Measurements from ENCODE around the gene JAG2. TPM values are rescaled to one million over a fixed set of nuclear protein-coding genes. Genes with fewer than 3 reads are reported as not detected.

JAG2 gene
- total RNA-seq, 4 donors from 2014 or later: 5.4 to 29.9 (median 6.6) TPM

DNA sequence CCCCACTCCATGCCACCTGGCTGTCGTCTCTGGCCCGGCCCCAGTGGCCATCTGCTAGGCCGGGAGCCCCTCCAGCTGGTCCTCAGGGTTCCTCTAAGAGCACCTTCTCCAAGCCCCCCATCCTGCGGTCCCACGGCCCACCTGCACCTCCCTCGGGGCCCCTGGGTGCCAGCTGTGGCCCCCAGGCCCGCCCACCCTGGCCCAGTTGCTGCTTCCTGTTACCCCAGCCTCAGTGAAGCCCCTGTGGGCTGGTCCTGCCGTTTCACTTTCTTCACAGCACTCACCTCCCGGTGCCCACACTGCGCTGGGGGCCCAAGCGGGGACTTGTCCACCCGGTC lies 40.1 kb upstream of the JAG2 start:
- WGBS, 2 donors (ENCODE audit: low coverage in 1 of 2): 77% methylated on average over 12 of the region's 12 CpGs; no CpG with 5 or more reads in 1 of the 2 donors
- in situ Hi-C loops (cut with MboI; ENCODE audit: low pct_ligation_motif_present in 1 of 4, low pct_unique_long_range_greater_than_20kb in 1 of 4, low sequenced_read_pairs in 3 of 4): no loop called here
- Histone ChIP-seq H3K36me3 (no peaks in the 10 kb centered on the region), H3K27ac (no peak overlapping the region), H3K4me1 (peaks cover 0 to 19% (median 6%) of the 10 kb centered on the region in 4 donors), H3K4me3 (no peak overlapping the region), H3K9me3 (no peaks in the 10 kb centered on the region), H3K27me3 (no peaks in the 10 kb centered on the region)
- intact Hi-C loops (cut with DNase I; ENCODE audit: low total_unique reads): no loop called here
- DNase-seq: no peak
- TF ChIP-seq POLR2AphosphoS5 (IDR thresholded peaks at IDR 0.05): no peak
- TF ChIP-seq EP300 (IDR thresholded peaks at IDR 0.05; ENCODE audit: low read depth): no peak
- TF ChIP-seq POLR2A (IDR thresholded peaks at IDR 0.05): no peak
- TF ChIP-seq, protein P1, sequence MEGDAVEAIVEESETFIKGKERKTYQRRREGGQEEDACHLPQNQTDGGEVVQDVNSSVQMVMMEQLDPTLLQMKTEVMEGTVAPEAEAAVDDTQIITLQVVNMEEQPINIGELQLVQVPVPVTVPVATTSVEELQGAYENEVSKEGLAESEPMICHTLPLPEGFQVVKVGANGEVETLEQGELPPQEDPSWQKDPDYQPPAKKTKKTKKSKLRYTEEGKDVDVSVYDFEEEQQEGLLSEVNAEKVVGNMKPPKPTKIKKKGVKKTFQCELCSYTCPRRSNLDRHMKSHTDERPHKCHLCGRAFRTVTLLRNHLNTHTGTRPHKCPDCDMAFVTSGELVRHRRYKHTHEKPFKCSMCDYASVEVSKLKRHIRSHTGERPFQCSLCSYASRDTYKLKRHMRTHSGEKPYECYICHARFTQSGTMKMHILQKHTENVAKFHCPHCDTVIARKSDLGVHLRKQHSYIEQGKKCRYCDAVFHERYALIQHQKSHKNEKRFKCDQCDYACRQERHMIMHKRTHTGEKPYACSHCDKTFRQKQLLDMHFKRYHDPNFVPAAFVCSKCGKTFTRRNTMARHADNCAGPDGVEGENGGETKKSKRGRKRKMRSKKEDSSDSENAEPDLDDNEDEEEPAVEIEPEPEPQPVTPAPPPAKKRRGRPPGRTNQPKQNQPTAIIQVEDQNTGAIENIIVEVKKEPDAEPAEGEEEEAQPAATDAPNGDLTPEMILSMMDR (IDR thresholded peaks at IDR 0.05): no peak

DNA sequence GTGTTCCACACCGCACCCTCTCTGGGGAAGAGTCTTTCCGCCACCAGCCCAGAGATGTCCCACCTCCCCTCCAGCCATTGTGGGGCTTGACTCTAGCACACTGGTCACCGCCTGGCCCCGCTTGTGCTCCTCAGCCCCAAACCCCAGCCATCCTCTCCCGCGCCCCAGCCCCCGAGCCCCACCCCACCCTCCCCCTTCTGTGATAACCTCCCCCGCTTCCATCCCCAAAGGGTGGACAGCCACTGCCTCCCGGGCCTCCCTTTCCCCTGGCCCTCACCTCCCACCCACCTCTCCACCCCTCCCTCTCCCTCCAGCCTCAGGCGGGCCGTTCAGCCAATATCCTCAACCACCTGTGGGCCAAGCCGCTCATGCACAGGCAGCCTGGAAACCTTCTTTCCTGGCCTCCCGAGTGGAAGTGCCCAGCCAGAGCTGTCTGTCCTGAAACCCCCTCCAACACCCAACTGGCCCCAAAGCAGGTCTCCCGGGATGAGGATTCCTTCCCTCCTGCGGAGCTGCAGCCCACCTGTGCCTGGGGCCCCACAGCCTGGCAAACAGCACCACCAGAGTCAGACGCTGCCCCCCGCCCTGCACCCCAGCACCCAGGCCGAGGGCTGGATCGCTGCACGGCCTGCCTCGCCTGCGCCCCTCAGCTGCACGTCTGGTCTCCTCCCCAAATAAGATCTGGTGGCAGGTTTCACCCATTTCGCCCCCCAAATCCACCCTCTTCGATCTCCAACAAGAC lies 39.6 kb upstream of the JAG2 start:
- WGBS, 2 donors (ENCODE audit: low coverage in 1 of 2): 87 to 100% methylated on average over 5 to 23 of the region's 25 CpGs
- intact Hi-C loops (cut with DNase I; ENCODE audit: low total_unique reads): no loop called here
- no peaks in the 10 kb centered on the region for H3K27me3 ChIP-seq
- TF ChIP-seq POLR2AphosphoS5 (IDR thresholded peaks at IDR 0.05) (no peak), EP300 (IDR thresholded peaks at IDR 0.05; ENCODE audit: low read depth) (no peak)
- TF ChIP-seq, protein P1 (IDR thresholded peaks at IDR 0.05): no peak
- no peaks in the 10 kb centered on the region for H3K9me3 ChIP-seq
- no peaks in the 10 kb centered on the region for H3K36me3 ChIP-seq
- no peak for DNase-seq
- H3K4me3 ChIP-seq: no peak overlapping the region
- no peak overlapping the region for H3K27ac ChIP-seq
- peaks cover 0 to 20% (median 7%) of the 10 kb centered on the region in 4 donors for H3K4me1 ChIP-seq
- in situ Hi-C loops (cut with MboI; ENCODE audit: low pct_ligation_motif_present in 1 of 4, low pct_unique_long_range_greater_than_20kb in 1 of 4, low sequenced_read_pairs in 3 of 4): no loop called here

GRCh38 chr14:105207460-105207901 lies 38.9 kb upstream of the JAG2 start:
- Histone ChIP-seq H3K36me3 (no peaks in the 10 kb centered on the region), H3K4me1 (peaks cover 0 to 22% (median 8%) of the 10 kb centered on the region in 4 donors), H3K27ac (no peak overlapping the region), H3K27me3 (peaks cover 3% of the 10 kb centered on the region), H3K9me3 (no peaks in the 10 kb centered on the region), H3K4me3 (no peak overlapping the region)
- TF ChIP-seq POLR2AphosphoS5 (IDR thresholded peaks at IDR 0.05) (no peak), EP300 (IDR thresholded peaks at IDR 0.05; ENCODE audit: low read depth) (no peak), POLR2A (IDR thresholded peaks at IDR 0.05) (no peak)
- TF ChIP-seq, protein P1 (IDR thresholded peaks at IDR 0.05): no peak
- WGBS, 2 donors (ENCODE audit: low coverage in 1 of 2): 78% methylated on average over 10 of the region's 13 CpGs; no CpG with 5 or more reads in 1 of the 2 donors
- intact Hi-C loops (cut with DNase I; ENCODE audit: low total_unique reads): no loop called here
- no peak for DNase-seq
- in situ Hi-C loops (cut with MboI; ENCODE audit: low pct_ligation_motif_present in 1 of 4, low pct_unique_long_range_greater_than_20kb in 1 of 4, low sequenced_read_pairs in 3 of 4): no loop called here

DNA sequence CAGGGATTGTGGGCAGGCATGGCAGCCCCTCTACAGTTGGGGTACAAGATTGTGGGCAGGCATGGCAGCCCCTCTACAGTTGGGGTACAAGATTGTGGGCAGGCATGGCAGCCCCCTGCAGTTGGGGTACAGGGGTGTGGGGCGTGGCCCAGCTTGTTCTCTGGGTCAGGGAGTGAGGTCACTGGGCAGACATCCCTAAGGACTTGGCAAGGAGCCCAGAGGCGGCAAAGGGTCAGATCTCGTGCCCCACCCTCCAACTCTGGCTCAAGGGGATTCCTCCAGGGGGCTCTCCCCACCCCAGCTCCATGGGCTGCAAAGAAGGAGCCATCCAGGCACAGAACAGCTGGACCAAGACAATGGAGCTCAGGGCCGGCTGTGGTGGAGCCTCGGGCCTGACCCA lies 38.3 kb upstream of the JAG2 start:
- DNase-seq: no peak
- no peak for TF ChIP-seq POLR2AphosphoS5 (IDR thresholded peaks at IDR 0.05)
- TF ChIP-seq POLR2A (IDR thresholded peaks at IDR 0.05): no peak
- Histone ChIP-seq H3K27me3 (peaks cover 9% of the 10 kb centered on the region), H3K9me3 (no peaks in the 10 kb centered on the region), H3K27ac (no peak overlapping the region), H3K36me3 (no peaks in the 10 kb centered on the region), H3K4me3 (no peak overlapping the region), H3K4me1 (peaks cover 0 to 22% (median 8%) of the 10 kb centered on the region in 4 donors)
- in situ Hi-C loops (cut with MboI; ENCODE audit: low pct_ligation_motif_present in 1 of 4, low pct_unique_long_range_greater_than_20kb in 1 of 4, low sequenced_read_pairs in 3 of 4) (no loop called here), intact Hi-C loops (cut with DNase I; ENCODE audit: low total_unique reads) (no loop called here)
- 36% methylated on average over 5 of the region's 5 CpGs; no CpG with 5 or more reads in 1 of the 2 donors for WGBS, 2 donors (ENCODE audit: low coverage in 1 of 2)
